Heart left ventricle (tissue), 16 donors: ENCODE data around the gene MIER3. TPM values are rescaled to one million over a fixed set of nuclear protein-coding genes. Genes with fewer than 3 reads are reported as not detected.

Experiments
- ATAC-seq, 4 donors: fragments of 200-7000 bp; cut with Tn5 transposase; one replicate each; pipeline ENCODE4 v1.9.1; 2020 to 2022; ENCODE audit warnings: moderate library complexity in 4 of 4, mild to moderate bottlenecking in 3 of 4, moderate number of reproducible peaks in 1 of 4
- DNase-seq, 5 donors: peaks; one replicate each; pipeline ENCODE4 v3.0.0-alpha.2; 2020
- H3K27ac ChIP-seq, 12 donors: fragments of 200-600 bp; sonication (generic) in 4 of 12; one replicate each; pipeline versions ENCODE4 v1.5.0 to v1.8.0; 2016 to 2022; ENCODE audit warnings: mild to moderate bottlenecking in 2 of 12
- H3K27me3 ChIP-seq, 9 donors: fragments of 200-600 bp; sonication (generic) in 2 of 9; one replicate each; pipeline versions ENCODE4 v1.5.1 to v1.8.0; 2016 to 2022; ENCODE audit warnings: mild to moderate bottlenecking in 3 of 9
- H3K36me3 ChIP-seq, 9 donors: fragments of 200-600 bp; sonication (generic) in 2 of 9; one replicate each; pipeline versions ENCODE4 v1.5.0 to v1.8.0; 2018 to 2022; ENCODE audit warnings: mild to moderate bottlenecking in 2 of 9
- H3K4me1 ChIP-seq, 12 donors: fragments of 200-600 bp; sonication (generic) in 4 of 12; one replicate each; pipeline versions ENCODE4 v1.5.0 to v1.8.0; 2016 to 2022; ENCODE audit warnings: mild to moderate bottlenecking in 3 of 12
- H3K4me3 ChIP-seq, 12 donors: fragments of 200-600 bp; sonication (generic) in 4 of 12; one replicate each; pipeline versions ENCODE4 v1.5.0 to v1.8.0; 2017 to 2022; ENCODE audit warnings: mild to moderate bottlenecking in 9 of 12, moderate library complexity in 4 of 12
- H3K9me3 ChIP-seq, 12 donors: fragments of 200-600 bp; sonication (generic) in 4 of 12; one replicate each; pipeline versions ENCODE4 v1.5.0 to v1.8.0; 2016 to 2022; ENCODE audit warnings: mild to moderate bottlenecking in 1 of 12
- CTCF ChIP-seq, 12 donors: fragments of 200-600 bp; sonication (generic) in 4 of 12; IDR thresholded peaks; one replicate each; pipeline versions ENCODE4 v1.5.0 to v1.8.0; 2018 to 2022; ENCODE audit warnings: antibody characterized with exemption in 12 of 12, mild to moderate bottlenecking in 5 of 12
- POLR2A ChIP-seq, 2 donors: fragments of 450-650 bp; IDR thresholded peaks; one replicate each; pipeline ENCODE4 v1.6.1; 2017; ENCODE audit warnings: antibody characterized with exemption in 2 of 2, mild to moderate bottlenecking in 2 of 2, moderate library complexity in 2 of 2
- WGBS, 4 donors: extraction: QIAGEN DNeasy Blood & Tissue Kit in 2 of 4; methylation state at CpG; one replicate each; pipeline versions ENCODE4 v1.1.5 to v1.1.7; 2013 to 2018; 5-methylcytosine and 5-hydroxymethylcytosine counted together
- intact Hi-C, 10 donors: fragments of 100-400 bp; cut with DNase I; formaldehyde crosslinking; loops; one replicate each; pipeline versions ENCODE4 v1.11.1 to v1.14.2; 2022
- polyA plus RNA-seq, 2 donors: library from polyadenylated mRNA; stranded (reverse); fragments of 200-250 nt; gene quantifications; one replicate each; pipeline ENCODE4 v1.2.3, GENCODE V29; 2013
- total RNA-seq, 9 donors: library from RNA; depleted of rRNA in 2 of 9; stranded (reverse); fragments of >200 nt in 2 of 9; fragmentation: NEBNext Ultra II Directional in 3 of 9; extraction: Animal tissue kit (Norgen Biotek cat#: 25700) in 3 of 9; gene quantifications; one replicate each; pipeline versions ENCODE4 v1.1.0 to v1.2.4, GENCODE V29; 2016 to 2023
- donor health status: ischemic (EF 13 %, LVEDD 7.1; RV severe dilation, severe dysfunction).
- donor health status: healthy with polysubstance abuse.
- donor health status: DM: no; HTN: yes; CAD: no.
- donor health status: DM: no; HTN: no; CAD: no.
- donor health status: ischemic (EF 25% LVEDD 6.9; RV normal size, moderate dysfunction).
- donor health status: ischemic (EF 25% LVEDD 5.7; RV mildly dilated, moderate dysfunction).
- donor health status: healthy.
- donor health status: DM: yes; HTN: yes; CAD: no.
- donor health status: ischemic (EF 35%, LVEDD 5.7; RV mildly dilated, moderate dysfunction).
- donor health status: nonischemic (EF 11% LVEDD 7.7; RV severe dilation, severe dysfunction).
- donor health status: DM: yes; HTN: yes; CAD: no.
- donor health status: PGD.
- donor health status: ischemic (EF 29% LVEDD 5.4; RV normal size, mild dysfunction).
- donor health status: nonischemic (EF 23%, LVEDD 6.1; RV moderate dilation, normal function).

Gene MIER3
- total and polyA plus RNA-seq, 11 donors, result 3.9 to 15.5 (median 10.6) TPM

DNA sequence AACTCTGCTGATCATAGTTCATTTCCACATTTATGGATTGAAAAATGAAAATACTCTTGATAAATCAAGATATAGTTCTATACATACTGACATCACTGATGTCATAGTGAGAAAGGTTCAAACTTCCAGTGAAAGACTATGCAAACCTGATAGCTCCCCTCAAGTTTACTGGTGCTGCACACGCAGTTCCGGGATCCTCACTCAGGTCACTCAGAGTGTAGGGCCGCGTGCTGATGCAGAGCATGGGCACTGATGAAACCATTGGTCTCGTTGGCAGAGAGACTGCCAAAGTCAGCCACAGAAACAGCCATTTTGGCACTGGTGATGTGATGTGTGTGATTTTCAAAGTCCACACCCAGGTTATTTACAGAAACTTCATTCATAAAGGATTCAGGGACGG, 29.0 kb downstream of the MIER3 start:
- TF ChIP-seq CTCF (IDR thresholded peaks at IDR 0.05) (no peak), POLR2A (IDR thresholded peaks at IDR 0.05) (no peak)
- H3K4me3 ChIP-seq, result no peak overlapping the region
- intact Hi-C loops, result no loop called here
- H3K27me3 ChIP-seq, result no peaks in the 10 kb centered on the region
- no peak for ATAC-seq
- no peak for DNase-seq
- peaks cover 0 to 6% (median 0%) of the 10 kb centered on the region in 12 donors for H3K4me1 ChIP-seq
- H3K36me3 ChIP-seq, result peaks cover 0 to 88% (median 68%) of the 10 kb centered on the region in 9 donors
- no peaks in the 10 kb centered on the region for H3K9me3 ChIP-seq
- 95 to 98% (median 97%) methylated on average over 6 of the region's 6 CpGs for WGBS, 4 donors
- no peak overlapping the region for H3K27ac ChIP-seq

- no peak for DNase-seq
- Histone ChIP-seq H3K4me1 (peaks cover 0 to 14% (median 0%) of the 10 kb centered on the region in 12 donors), H3K36me3 (peaks cover 0 to 67% (median 40%) of the 10 kb centered on the region in 9 donors), H3K4me3 (no peak overlapping the region), H3K27me3 (no peaks in the 10 kb centered on the region), H3K27ac (no peak overlapping the region), H3K9me3 (no peaks in the 10 kb centered on the region)
- ATAC-seq, result no peak
- intact Hi-C loops, result no loop called here
- no peak for TF ChIP-seq POLR2A (IDR thresholded peaks at IDR 0.05)
- no peak for TF ChIP-seq CTCF (IDR thresholded peaks at IDR 0.05)
- 76 to 91% (median 83%) methylated on average over 1 of the region's 1 CpG for WGBS, 4 donors
Observed at GRCh38 chr5:56919942-56920662, 31.8 kb downstream of the MIER3 start.

DNA sequence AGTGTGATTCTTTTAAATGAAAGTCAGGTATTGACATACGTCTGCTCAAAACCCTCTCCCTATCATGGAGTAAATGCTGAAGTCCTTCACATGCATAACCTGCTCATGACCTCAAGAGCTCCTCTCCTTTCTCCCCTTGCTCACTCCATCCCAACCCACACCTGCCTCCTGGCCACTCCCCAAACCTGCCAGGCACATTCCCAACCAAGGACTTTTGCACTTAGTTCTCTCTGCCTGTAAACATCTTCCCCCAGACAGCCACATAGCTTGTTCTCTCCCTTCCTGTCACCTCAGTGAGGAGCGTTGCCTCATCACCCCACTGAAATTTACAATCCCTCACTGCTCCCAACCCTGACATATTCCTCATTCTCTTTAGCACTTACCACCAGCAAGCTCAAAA, 33.9 kb downstream of the MIER3 start:
- Histone ChIP-seq H3K27ac (peak overlapping the region in 9 of 12 donors; percentile 19 to 67 (median 49)), H3K27me3 (no peaks in the 10 kb centered on the region), H3K4me3 (no peak overlapping the region), H3K4me1 (peaks cover 0 to 14% (median 0%) of the 10 kb centered on the region in 12 donors), H3K36me3 (peaks cover 0 to 54% (median 20%) of the 10 kb centered on the region in 9 donors), H3K9me3 (no peaks in the 10 kb centered on the region)
- ATAC-seq, result peak in 3 of 4 donors; percentile 21 to 33 (median 32)
- DNase-seq, result no peak
- intact Hi-C loops, result no loop called here
- WGBS, 4 donors, result 67 to 73% (median 69%) methylated on average over 2 of the region's 2 CpGs
- TF ChIP-seq POLR2A (IDR thresholded peaks at IDR 0.05) (no peak), CTCF (IDR thresholded peaks at IDR 0.05) (no peak)

- no peak for TF ChIP-seq POLR2A (IDR thresholded peaks at IDR 0.05)
- Histone ChIP-seq H3K9me3 (no peaks in the 10 kb centered on the region), H3K27me3 (no peaks in the 10 kb centered on the region), H3K36me3 (peaks cover 0 to 48% (median 14%) of the 10 kb centered on the region in 9 donors), H3K4me3 (no peak overlapping the region), H3K27ac (peak overlapping the region in 10 of 12 donors; percentile 19 to 67 (median 52)), H3K4me1 (peaks cover 0 to 14% (median 0%) of the 10 kb centered on the region in 12 donors)
- peak; percentile 98 to 100 (median 98) for ATAC-seq
- 38 to 60% (median 46%) methylated on average over 2 of the region's 2 CpGs for WGBS, 4 donors
- peak in 4 of 5 donors; percentile 54 to 79 (median 67) for DNase-seq
- intact Hi-C loops, result no loop called here
Observed at GRCh38 chr5:56917534-56917933, 34.4 kb downstream of the MIER3 start.
